Fibroblast of lung (primary cell): Measurements from ENCODE around the gene RXRA. TPM values are rescaled to one million over a fixed set of nuclear protein-coding genes. Genes with fewer than 3 reads are reported as not detected.
A peak's percentile ranks its signal among the peaks of the same experiment; 100 is the strongest.

Experiments used
- DNase-seq, 2 donors: peaks; one replicate each; pipeline versions ENCODE4 v3.0.0 to v3.0.0-alpha.2; 2010; ENCODE audit warnings: low read depth in 2 of 2
- H2AFZ ChIP-seq: 2 replicates; pipeline ENCODE4 v1.5.1; 2012; ENCODE audit warnings: low read length, control low read depth, inconsistent platforms
- H3K27ac ChIP-seq: 2 replicates; pipeline ENCODE4 v1.5.1; 2011; ENCODE audit warnings: low read length, control low read depth; ENCODE audit not compliant: insufficient read depth
- H3K27me3 ChIP-seq: 2 replicates; pipeline ENCODE4 v1.5.1; 2011; ENCODE audit warnings: mild to moderate bottlenecking, low read length; ENCODE audit not compliant: control insufficient read depth, insufficient read depth
- H3K36me3 ChIP-seq: 2 replicates; pipeline ENCODE4 v1.5.1; 2011; ENCODE audit warnings: low read length; ENCODE audit not compliant: control insufficient read depth, insufficient read depth
- H3K4me1 ChIP-seq: 2 replicates; pipeline ENCODE4 v1.5.1; 2011; ENCODE audit warnings: low read length; ENCODE audit not compliant: control insufficient read depth, insufficient read depth; ENCODE audit errors: extremely low read depth
- H3K4me2 ChIP-seq: 2 replicates; pipeline ENCODE4 v1.5.1; 2011; ENCODE audit warnings: low read length, control low read depth; ENCODE audit not compliant: insufficient read depth; ENCODE audit errors: extremely low read depth
- H3K4me3 ChIP-seq, 4 experiments: fragments of 200-600 bp in 1 of 4; sonication (generic) in 1 of 4; replicated peaks in 1 of 4; 2 replicates each; pipeline ENCODE4 v1.5.1; 2011 to 2016; ENCODE audit warnings: low read length in 4 of 4, low read depth in 3 of 4, mild to moderate bottlenecking in 3 of 4, control low read depth in 2 of 4, inconsistent platforms in 1 of 4, mixed read lengths in 1 of 4; ENCODE audit not compliant: insufficient read depth in 1 of 4; ENCODE audit errors: control extremely low read depth in 1 of 4
- H3K79me2 ChIP-seq: 2 replicates; pipeline ENCODE4 v1.5.1; 2012; ENCODE audit warnings: mild to moderate bottlenecking, low read length, inconsistent platforms; ENCODE audit not compliant: control insufficient read depth, insufficient read depth
- H3K9ac ChIP-seq: 2 replicates; pipeline ENCODE4 v1.5.1; 2011; ENCODE audit warnings: mild to moderate bottlenecking, low read length, control low read depth; ENCODE audit not compliant: insufficient read depth
- H3K9me3 ChIP-seq: 2 replicates; pipeline ENCODE4 v1.5.1; 2012; ENCODE audit warnings: low read depth, low read length; ENCODE audit not compliant: control insufficient read depth, insufficient read depth
- H4K20me1 ChIP-seq: 2 replicates; pipeline ENCODE4 v1.5.1; 2011; ENCODE audit warnings: low read length; ENCODE audit not compliant: control insufficient read depth, insufficient read depth; ENCODE audit errors: extremely low read depth
- CTCF ChIP-seq, 2 donors: IDR thresholded peaks in 1 of 2; conservative IDR thresholded peaks in 1 of 2; 1 replicate in 1 of 2; 2 replicates in 1 of 2; pipeline ENCODE4 v1.5.1; 2011 to 2012; ENCODE audit warnings: low read length in 2 of 2, control low read depth in 1 of 2, inconsistent platforms in 1 of 2, low read depth in 1 of 2, mild to moderate bottlenecking in 1 of 2
- EZH2 ChIP-seq: IDR thresholded peaks from 2 replicates; pipeline ENCODE4 v1.5.1; 2012; ENCODE audit warnings: low read length, control low read depth, mild to moderate bottlenecking; ENCODE audit errors: missing control alignments
- polyA plus RNA-seq, 2 donors: library from polyadenylated mRNA; depleted of rRNA in 1 of 2; stranded (reverse) in 1 of 2; unstranded in 1 of 2; fragments of >200 nt; gene quantifications; 2 replicates each; pipeline ENCODE4 v1.2.1, GENCODE V29; 2011 to 2012; ENCODE audit warnings: missing spikeins in 1 of 2
- total RNA-seq: library from RNA; depleted of rRNA; stranded (reverse); fragments of >200 nt; gene quantifications from 2 replicates; pipeline ENCODE4 v1.2.1, GENCODE V29; 2014

RXRA gene
- total and polyA plus RNA-seq, 2 donors (not counting 1 experiment from before 2014, with no cell fraction given): 13.3 to 14.9 TPM

DNA sequence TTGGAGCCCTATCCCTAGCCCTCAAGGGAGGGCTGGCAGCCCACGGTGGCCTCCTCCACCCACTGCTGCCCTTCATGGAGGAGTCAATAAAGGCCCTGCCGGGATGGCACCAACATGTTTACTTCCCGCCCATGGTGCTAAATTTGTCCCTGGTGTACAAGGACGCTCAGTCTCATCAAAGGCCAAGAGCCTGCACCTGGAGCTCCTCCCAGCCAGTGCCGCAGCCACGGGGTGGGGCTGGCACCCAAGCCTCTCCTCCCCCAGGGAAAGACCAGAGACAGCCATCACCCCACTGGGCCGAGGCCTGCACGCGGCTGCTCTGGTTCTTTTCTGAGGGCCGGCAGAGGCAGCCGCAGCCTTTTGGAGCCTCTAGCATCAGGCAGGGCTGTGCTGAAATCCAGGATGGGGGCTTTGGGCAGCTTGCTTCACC lies 34.8 kb upstream of the RXRA start:
- Histone ChIP-seq H3K9ac (no peak overlapping the region), H3K4me2 (no peak overlapping the region), H3K79me2 (no peaks in the 10 kb centered on the region), H2AFZ (no peak overlapping the region), H3K27me3 (peaks cover 3% of the 10 kb centered on the region), H3K36me3 (no peaks in the 10 kb centered on the region), H3K4me1 (peaks cover 3% of the 10 kb centered on the region), H3K9me3 (no peaks in the 10 kb centered on the region), H3K4me3 (no peak overlapping the region), H3K27ac (no peak overlapping the region), H4K20me1 (no peaks in the 10 kb centered on the region)
- DNase-seq: no peak
- TF ChIP-seq EZH2: no peak
- no peak for TF ChIP-seq CTCF (conservative IDR thresholded peaks at IDR 0.05 in 1 of 2, IDR thresholded peaks at IDR 0.05 in 1 of 2; ENCODE audit: low read depth in 1 of 2, low read length in 2 of 2)

DNA sequence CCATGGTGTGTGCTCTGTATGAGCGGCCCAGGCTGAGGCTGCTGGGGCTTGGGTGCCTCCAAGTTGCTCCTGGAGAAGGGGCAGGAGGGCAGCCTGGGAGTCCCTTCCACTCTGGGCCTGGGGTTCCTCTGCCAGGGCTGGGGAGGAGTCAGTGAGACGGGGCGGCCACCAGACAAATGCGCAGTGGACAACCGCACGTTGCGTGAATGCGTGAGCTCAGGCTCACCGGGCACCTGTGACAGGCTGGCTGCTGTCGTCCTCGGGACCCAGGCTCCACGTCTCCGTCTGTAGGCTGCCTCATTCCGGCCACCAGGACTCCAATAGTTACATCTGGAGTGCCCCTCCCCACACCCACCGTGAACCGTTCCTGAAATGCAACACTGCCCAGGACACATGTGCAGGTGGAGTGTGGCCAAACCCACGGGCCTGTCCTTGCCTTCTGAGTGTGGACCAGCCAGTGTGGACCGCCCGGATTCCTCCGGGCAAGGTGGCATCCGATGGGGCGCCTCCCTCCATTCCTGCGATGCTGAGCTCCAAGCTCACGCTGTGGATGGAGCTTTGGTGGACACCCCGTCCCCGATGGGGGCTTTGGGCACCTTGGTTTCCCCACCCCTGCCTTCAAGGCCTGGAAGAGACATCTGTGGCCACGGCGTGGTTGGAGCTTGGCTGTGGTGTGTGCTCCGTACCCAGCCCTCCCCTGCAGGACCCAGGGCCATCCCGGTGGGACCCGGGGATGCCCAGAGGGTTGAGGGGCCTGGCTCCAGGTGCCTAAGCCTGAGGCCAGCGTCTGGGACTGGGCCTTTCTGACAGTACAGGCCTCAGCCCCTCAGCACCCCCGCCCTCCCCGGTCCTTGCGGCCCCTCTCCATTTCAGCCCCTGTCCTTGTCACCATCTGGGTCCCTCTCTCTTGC lies 34.0 kb upstream of the RXRA start:
- H3K27ac ChIP-seq: no peak overlapping the region
- no peak overlapping the region for H3K4me2 ChIP-seq
- no peak overlapping the region for H3K4me3 ChIP-seq
- H3K79me2 ChIP-seq: no peaks in the 10 kb centered on the region
- no peaks in the 10 kb centered on the region for H3K9me3 ChIP-seq
- TF ChIP-seq CTCF (conservative IDR thresholded peaks at IDR 0.05 in 1 of 2, IDR thresholded peaks at IDR 0.05 in 1 of 2; ENCODE audit: low read depth in 1 of 2, low read length in 2 of 2) (no peak), EZH2 (no peak)
- peaks cover 3% of the 10 kb centered on the region for H3K4me1 ChIP-seq
- no peak for DNase-seq
- H4K20me1 ChIP-seq: no peaks in the 10 kb centered on the region
- no peak overlapping the region for H3K9ac ChIP-seq
- H3K27me3 ChIP-seq: peaks cover 3% of the 10 kb centered on the region
- H2AFZ ChIP-seq: no peak overlapping the region
- H3K36me3 ChIP-seq: no peaks in the 10 kb centered on the region

DNA sequence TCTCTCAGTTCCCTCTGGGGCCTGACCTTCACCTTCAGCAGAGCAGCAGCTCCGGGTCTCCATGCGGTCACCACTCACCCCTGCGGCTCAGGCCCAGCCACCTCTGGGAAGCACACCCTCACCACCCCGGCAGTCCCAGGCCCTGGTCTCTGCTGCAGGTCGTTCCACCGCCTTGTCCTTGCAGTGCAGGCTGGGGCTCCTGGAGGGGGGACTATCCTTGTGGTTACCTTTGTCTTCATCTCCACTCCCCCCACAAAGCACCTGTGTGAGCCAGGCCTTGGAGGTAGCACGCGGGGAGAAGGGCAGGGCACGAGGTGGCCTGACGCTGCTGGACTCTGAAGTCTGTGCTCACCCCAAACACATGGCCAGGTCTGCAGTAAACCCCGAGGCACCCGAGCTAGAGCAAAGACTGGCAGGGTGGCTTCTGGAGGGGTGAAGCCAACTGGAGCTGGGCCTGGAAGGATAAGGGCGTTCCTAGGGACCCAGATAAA lies 33.2 kb upstream of the RXRA start:
- TF ChIP-seq EZH2 (no peak), CTCF (conservative IDR thresholded peaks at IDR 0.05 in 1 of 2, IDR thresholded peaks at IDR 0.05 in 1 of 2; ENCODE audit: low read depth in 1 of 2, low read length in 2 of 2) (no peak)
- peaks cover 3% of the 10 kb centered on the region for H3K4me1 ChIP-seq
- no peak overlapping the region for H3K4me3 ChIP-seq
- DNase-seq: no peak
- no peaks in the 10 kb centered on the region for H3K79me2 ChIP-seq
- no peaks in the 10 kb centered on the region for H3K9me3 ChIP-seq
- H4K20me1 ChIP-seq: no peaks in the 10 kb centered on the region
- peaks cover 3% of the 10 kb centered on the region for H3K27me3 ChIP-seq
- H3K27ac ChIP-seq: no peak overlapping the region
- H3K9ac ChIP-seq: no peak overlapping the region
- no peak overlapping the region for H2AFZ ChIP-seq
- H3K36me3 ChIP-seq: no peaks in the 10 kb centered on the region
- H3K4me2 ChIP-seq: peak overlapping the region; percentile 25
